GM21381 (cell line): ENCODE measurements around the gene KCTD10.
"Not testable (repeated sequence)": the region's sequence is repeated elsewhere in the genome, so short reads cannot be mapped to it uniquely, and the experiment has no call there.

Experiments
- ATAC-seq: cut with Tn5 transposase; IDR thresholded peaks from one replicate; pipeline ENCODE4 v1.9.1; 2021; ENCODE audit warnings: mild to moderate bottlenecking, moderate library complexity; ENCODE audit not compliant: unreplicated experiment

The KCTD10 gene

GRCh38 chr12:109450980-109451379 is 26.1 kb downstream of the KCTD10 start:
- ATAC-seq, result no peak

GRCh38 chr12:109449845-109450532 is 27.1 kb downstream of the KCTD10 start:
- no peak for ATAC-seq

- no peak for ATAC-seq
Observed at GRCh38 chr12:109448707-109449390, 28.3 kb downstream of the KCTD10 start.

- ATAC-seq, result no peak
Observed at GRCh38 chr12:109448272-109448671, 28.8 kb downstream of the KCTD10 start.

GRCh38 chr12:109447482-109447881 is 29.6 kb downstream of the KCTD10 start:
- no peak for ATAC-seq

- no peak for ATAC-seq
Observed at GRCh38 chr12:109446869-109447268, 30.2 kb downstream of the KCTD10 start.

GRCh38 chr12:109445191-109445609 is 31.9 kb downstream of the KCTD10 start:
- ATAC-seq, result no peak

GRCh38 chr12:109444259-109444658 is 32.8 kb downstream of the KCTD10 start:
- ATAC-seq, result no peak

GRCh38 chr12:109443794-109444193 is 33.3 kb downstream of the KCTD10 start:
- ATAC-seq, result no peak

GRCh38 chr12:109440851-109441490 is 36.1 kb downstream of the KCTD10 start:
- no peak for ATAC-seq

- ATAC-seq, result not testable (repeated sequence)
Observed at GRCh38 chr12:109439951-109440350, 37.1 kb downstream of the KCTD10 start.

- ATAC-seq, result no peak
Observed at GRCh38 chr12:109439181-109439580, 37.9 kb downstream of the KCTD10 start.

GRCh38 chr12:109436188-109436560 is 40.9 kb downstream of the KCTD10 start:
- ATAC-seq, result no peak

GRCh38 chr12:109435428-109436187 is 41.5 kb downstream of the KCTD10 start:
- ATAC-seq, result no peak

- ATAC-seq, result no peak
Observed at GRCh38 chr12:109434582-109434981, 42.5 kb downstream of the KCTD10 start.

GRCh38 chr12:109433618-109434017 is 43.5 kb downstream of the KCTD10 start:
- no peak for ATAC-seq

- no peak for ATAC-seq
Observed at GRCh38 chr12:109432842-109433304, 44.2 kb downstream of the KCTD10 start.

- no peak for ATAC-seq
Observed at GRCh38 chr12:109432431-109432830, 44.7 kb downstream of the KCTD10 start.

- ATAC-seq, result no peak
Observed at GRCh38 chr12:109430244-109430643, 46.9 kb downstream of the KCTD10 start.

GRCh38 chr12:109428804-109429203 is 48.3 kb downstream of the KCTD10 start:
- ATAC-seq, result not testable (repeated sequence)

- no peak for ATAC-seq
Observed at GRCh38 chr12:109428037-109428629, 49.0 kb downstream of the KCTD10 start.
